ENCODE data around the gene GPHB5.

DNA sequence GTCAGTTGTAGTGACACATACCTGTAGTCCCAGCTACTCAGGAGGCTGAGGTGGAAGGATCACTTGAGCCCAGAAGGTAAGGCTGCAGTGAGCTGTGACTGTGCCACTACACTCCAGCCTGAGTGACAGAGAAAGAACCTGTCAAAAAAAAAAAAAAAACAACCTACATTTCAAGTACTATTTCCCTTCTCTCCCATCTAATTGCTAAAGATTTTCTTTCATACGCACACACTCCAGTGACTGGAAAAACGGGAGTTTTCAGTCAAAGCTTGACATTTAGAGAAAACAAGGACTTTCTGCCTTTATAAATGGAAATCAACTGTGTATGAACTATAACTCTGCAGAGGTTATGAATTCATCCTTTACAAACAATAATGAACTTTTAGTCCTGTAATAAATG, 25.9 kb downstream of the GPHB5 start:
- TF ChIP-seq TAF1 (IDR thresholded peaks at IDR 0.05; ENCODE audit: borderline replicate concordance, insufficient read depth, low read length) (no peak), POLR2AphosphoS5 (IDR thresholded peaks at IDR 0.05; ENCODE audit: low read depth, low read length) (no peak), FOXP2 (optimal IDR thresholded peaks at IDR 0.05; ENCODE audit: borderline replicate concordance, extremely low read depth, extremely low read length, insufficient read depth) (no peak)
- TF ChIP-seq, protein P1, sequence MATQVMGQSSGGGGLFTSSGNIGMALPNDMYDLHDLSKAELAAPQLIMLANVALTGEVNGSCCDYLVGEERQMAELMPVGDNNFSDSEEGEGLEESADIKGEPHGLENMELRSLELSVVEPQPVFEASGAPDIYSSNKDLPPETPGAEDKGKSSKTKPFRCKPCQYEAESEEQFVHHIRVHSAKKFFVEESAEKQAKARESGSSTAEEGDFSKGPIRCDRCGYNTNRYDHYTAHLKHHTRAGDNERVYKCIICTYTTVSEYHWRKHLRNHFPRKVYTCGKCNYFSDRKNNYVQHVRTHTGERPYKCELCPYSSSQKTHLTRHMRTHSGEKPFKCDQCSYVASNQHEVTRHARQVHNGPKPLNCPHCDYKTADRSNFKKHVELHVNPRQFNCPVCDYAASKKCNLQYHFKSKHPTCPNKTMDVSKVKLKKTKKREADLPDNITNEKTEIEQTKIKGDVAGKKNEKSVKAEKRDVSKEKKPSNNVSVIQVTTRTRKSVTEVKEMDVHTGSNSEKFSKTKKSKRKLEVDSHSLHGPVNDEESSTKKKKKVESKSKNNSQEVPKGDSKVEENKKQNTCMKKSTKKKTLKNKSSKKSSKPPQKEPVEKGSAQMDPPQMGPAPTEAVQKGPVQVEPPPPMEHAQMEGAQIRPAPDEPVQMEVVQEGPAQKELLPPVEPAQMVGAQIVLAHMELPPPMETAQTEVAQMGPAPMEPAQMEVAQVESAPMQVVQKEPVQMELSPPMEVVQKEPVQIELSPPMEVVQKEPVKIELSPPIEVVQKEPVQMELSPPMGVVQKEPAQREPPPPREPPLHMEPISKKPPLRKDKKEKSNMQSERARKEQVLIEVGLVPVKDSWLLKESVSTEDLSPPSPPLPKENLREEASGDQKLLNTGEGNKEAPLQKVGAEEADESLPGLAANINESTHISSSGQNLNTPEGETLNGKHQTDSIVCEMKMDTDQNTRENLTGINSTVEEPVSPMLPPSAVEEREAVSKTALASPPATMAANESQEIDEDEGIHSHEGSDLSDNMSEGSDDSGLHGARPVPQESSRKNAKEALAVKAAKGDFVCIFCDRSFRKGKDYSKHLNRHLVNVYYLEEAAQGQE (IDR thresholded peaks at IDR 0.05; ENCODE audit: insufficient read depth in 1 of 2, low read depth in 2 of 2, low read length in 2 of 2): no peak
